A172 (cell line): ENCODE measurements around the gene GALNT6. TPM values are rescaled to one million over a fixed set of nuclear protein-coding genes. Genes with fewer than 3 reads are reported as not detected.

ENCODE experiments used
- DNase-seq: peaks from one replicate; pipeline ENCODE4 v3.0.0-alpha.2; 2015; ENCODE audit warnings: low spot score
- total RNA-seq: library from RNA; depleted of rRNA; stranded (reverse); fragments of >200 nt; shearing (Covaris generic); gene quantifications from 2 replicates; pipeline ENCODE4 v1.2.3, GENCODE V29; 2014

The GALNT6 gene
- total RNA-seq, 1 experiment from 2014 or later, result 38.0 TPM

DNA sequence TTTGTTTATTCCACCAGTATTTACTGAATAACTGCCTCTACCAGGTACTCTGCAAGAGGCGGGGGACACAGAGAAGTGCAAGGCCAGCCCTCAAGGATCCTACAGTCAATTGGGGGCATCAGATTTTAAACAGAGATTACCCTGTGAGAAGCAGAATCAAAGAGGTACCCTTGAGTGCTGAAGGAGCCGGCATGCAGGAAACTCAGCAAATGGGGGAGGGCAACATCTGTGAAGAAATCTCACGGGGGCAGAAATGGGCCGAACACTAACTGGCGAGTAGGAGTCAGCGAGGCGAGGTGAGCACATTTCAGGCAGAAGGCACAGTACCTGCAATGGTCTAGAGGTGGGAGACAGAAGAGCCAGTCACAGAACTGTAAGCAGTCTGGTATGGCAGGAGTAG lies 9.0 kb downstream of the GALNT6 start:
- DNase-seq, result no peak

DNA sequence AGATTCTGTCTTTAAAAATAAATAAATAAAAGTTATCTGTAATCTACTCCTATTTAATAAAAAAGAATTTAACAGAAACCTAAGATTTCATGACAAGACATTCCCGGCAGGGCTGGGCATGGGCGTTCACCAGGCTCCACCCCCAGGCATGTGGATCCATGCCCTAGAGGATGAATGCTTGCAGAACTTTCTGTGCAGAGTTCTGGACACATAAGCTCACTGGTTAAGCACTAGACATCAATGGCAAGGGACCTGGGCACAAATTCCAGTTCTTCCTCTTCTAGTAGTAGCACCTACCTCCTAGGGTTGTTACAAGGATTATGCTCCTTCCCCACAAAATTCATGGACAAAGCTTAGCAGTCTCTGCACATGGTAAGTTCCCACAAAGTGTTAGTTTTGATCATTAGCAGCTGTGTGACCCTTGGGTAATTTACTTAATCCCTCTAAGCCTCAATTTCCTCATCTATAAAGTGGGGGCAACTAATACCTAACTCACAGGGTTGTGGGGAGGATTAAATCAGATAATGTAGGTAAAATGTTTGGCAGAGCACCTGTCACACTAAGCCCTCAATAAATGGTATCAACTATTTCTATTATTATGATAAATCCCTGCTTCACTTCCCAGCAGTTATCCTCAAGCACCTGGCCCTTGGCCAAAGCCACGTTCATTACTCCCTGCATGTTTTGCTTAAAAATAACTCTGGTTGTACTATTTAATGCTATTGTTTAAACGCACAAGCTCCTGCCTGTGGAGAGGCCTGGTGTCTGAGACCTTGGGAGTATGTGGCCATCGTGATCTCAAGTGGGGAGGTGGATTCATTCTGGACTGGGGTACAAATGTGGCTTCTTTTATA lies 9.8 kb downstream of the GALNT6 start:
- no peak for DNase-seq

- no peak for DNase-seq
Observed at GRCh38 chr12:51379571-51379970, 11.6 kb downstream of the GALNT6 start.

DNA sequence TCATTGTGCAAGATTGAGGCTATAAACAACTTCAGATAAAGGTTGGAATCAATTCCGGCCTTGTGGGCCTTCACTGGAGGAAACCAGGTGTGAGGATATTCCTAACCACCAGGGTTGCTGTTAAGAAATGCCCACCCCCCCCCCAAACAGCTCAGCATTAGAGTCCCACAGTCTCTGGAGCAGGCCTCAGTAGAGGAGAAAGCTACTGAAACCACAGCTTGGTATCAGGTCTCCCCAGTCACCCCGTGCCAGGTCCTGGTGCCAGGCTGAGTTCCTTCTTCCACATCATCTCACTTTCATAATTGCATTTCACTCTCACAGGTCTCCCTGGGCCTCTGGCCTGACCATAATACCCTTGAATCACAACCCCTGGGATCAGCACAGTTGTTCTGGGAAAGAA lies 12.5 kb downstream of the GALNT6 start:
- no peak for DNase-seq

DNA sequence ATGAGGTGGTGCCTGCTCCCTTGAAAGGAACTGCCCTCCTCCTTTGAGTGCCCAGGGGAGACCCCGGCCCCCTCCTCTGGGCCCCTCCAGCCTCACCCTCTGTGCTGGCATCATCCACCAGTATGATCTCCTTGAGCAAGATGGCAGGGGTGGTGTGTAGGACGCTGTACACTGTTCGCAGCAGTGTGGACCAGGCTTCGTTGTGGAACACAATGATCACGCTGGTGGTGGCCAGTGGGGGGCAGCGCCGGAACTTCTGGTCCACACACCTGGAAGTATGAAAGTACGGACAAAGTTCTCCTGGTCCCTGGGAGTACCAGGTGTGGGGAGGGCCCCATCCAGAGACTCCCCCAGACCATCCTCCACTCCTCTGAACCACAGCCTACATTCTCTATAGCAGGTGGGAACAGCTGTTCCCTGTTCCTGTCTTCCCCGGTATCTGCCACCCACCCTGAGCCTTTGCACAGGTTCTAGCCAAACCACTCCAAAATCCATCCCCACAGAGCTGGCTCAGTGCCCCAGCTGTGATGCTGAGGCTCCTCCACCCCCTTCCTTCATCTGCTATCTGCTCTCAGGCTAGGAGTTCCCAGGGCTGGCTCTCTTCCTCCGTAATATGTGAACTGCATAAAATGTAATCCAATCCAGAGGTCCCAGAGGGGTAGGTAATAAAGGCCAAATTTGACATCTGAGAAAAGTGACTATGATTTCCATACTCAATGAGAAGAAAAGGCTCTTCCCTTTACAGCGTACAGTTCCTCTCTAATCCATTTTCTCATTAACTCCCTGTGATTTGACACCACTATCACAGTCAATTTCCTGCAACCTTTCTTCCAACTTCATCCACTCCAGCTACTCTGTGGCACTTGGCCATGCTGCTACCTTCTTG lies 13.9 kb downstream of the GALNT6 start:
- DNase-seq, result no peak

GRCh38 chr12:51374856-51375255 lies 16.4 kb downstream of the GALNT6 start:
- no peak for DNase-seq

GRCh38 chr12:51374361-51374760 lies 16.8 kb downstream of the GALNT6 start:
- no peak for DNase-seq

GRCh38 chr12:51373187-51373586 lies 18.0 kb downstream of the GALNT6 start:
- DNase-seq, result no peak

DNA sequence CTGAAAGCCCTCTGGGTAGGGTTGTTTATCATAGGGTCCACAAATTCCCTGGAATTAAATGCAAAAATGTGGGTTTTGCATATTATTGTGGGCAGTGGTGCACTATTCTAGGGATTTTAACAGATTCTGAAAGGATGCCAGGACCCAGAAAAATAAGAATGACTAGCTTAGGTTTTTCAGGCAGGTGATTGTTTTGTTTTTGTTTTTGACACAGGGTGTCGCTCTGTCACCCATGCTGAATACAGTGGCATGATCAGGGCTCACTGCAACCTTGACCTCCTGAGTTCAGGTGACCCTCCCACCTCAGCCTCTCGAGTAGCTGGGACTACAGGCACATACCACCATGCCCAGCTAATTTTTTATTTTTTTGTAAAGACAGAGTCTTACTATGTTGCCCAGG lies 19.2 kb downstream of the GALNT6 start:
- no peak for DNase-seq

DNA sequence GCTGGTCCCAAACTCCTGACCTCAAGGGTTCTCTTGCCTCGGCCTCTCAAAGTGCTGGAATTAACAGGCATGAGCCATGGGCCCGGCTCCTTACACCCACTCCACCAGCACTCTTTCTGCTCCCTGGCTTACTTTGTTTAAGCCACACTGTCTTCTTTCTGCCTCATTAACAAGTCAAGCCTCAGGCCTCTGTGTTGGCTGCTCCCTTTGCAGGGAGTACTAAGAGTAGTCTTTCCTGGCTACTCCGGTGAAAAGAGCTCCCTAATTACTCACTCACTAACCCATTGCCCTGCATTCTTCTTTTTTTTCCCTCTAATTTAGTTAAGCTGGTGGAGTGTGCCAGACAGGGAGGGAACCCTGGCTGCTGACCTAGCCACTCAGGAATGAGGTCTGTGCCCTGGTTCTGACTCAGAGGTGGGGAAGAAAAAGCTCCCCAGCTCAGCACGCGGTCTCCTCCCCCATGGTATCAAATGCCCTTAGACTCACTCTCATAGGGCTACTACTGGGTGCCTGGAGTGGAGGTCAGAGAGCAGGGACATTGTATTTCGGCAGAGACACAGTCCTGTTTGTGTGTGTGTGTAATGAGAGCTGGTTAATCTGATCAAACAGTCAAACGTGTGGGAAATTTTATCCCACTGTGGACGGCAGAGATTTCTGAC lies 19.8 kb downstream of the GALNT6 start:
- DNase-seq, result peak; percentile 98

DNA sequence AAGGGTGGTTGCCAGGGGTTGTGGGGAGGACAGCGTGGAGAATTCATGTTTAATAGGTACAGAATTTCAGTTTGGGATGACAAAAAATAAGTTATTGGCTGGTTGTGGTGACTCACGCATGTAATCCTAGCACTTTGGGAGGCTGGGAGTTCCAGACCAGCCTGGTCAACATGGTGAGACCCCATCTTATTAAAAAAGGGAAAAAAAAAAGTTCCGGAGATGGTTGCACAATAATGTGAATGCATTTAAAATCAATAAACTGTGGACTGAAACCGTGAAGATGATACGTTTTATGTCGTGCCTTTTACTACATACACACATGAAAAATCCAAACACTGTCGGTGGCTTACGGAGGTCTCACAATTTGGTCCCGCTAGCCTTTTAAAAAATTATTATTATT lies 20.5 kb downstream of the GALNT6 start:
- no peak for DNase-seq

GRCh38 chr12:51369581-51369980 lies 21.6 kb downstream of the GALNT6 start:
- no peak for DNase-seq

DNA sequence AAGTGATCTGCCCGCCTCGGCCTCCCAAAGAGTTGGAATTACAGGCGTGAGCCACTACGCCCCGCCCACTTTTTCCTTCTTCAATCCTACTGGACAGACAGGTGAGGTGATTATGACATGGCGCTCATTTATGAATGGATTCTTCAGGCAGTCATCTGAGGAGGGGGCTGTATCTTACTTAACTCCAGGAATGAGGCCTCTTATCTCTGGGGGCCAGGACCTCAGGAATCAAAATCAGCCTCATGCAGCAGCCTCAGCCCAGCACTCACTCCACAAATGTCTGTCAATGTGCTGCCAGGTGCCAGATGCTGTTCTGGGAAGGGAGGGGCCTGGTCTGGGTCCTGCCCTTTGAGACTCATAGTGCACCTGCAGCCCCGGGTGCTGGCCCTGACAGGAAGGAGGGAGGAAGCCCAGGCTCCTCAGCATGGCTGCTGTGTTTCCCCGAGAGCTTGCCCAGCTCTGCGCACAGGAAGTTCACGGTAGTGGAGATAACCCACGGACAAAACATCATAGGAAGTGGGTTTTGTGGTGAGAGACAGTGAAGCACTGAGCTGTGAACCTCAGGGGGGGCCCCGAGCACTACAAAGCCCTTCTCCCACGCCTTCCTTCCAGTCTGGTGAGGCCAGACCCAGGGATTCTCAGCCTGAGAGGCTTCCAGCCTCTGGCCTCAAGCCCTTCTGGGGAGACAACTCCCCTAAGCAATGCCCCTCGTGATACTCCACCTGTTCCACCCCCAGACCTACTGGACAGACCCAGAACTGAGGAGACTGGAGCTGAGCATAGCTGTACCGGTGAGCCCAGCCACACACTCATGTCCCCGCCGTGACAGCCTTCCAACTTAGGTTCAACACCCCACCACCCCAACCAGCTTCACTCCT lies 22.3 kb downstream of the GALNT6 start:
- DNase-seq, result peak; percentile 80

DNA sequence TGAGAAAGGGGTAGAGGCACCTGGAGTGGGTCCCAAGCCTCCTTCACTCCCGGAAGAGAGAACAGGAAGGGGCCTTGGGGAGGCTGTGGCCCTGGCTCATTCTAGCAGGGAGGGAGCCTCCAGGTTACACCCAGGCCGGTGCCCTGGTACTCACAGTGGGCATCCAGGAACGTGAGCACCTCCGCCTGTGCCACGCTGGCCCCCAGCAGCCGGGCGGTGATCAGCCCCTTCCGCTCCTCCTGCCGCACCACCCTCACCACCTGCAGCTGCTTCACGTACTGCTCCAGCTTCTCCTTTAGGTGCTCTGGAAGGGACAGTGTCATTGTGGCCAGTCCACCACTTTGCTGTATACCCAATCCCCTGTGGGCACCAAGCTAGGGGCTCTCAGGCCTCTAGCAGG lies 25.9 kb downstream of the GALNT6 start:
- DNase-seq, result no peak

DNA sequence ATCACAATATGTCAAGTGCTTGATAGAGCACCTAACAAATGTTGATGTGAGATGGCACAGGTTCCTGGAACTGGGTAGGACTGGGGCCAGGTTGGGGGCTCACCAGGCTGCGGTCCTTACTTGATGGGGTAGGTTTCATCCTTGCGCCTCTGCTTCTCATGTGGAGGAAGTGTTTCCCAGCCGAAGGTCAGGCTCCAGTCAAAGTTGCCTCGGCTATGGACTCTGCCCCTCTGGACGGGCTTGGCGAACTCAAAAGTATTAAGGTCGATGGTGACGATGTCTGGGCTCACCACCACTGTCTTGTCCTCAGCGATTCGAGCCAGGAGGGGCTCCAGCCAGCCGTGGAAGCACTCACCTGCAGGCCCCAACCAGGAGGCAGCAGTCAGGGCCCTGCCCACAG lies 27.2 kb downstream of the GALNT6 start:
- no peak for DNase-seq

DNA sequence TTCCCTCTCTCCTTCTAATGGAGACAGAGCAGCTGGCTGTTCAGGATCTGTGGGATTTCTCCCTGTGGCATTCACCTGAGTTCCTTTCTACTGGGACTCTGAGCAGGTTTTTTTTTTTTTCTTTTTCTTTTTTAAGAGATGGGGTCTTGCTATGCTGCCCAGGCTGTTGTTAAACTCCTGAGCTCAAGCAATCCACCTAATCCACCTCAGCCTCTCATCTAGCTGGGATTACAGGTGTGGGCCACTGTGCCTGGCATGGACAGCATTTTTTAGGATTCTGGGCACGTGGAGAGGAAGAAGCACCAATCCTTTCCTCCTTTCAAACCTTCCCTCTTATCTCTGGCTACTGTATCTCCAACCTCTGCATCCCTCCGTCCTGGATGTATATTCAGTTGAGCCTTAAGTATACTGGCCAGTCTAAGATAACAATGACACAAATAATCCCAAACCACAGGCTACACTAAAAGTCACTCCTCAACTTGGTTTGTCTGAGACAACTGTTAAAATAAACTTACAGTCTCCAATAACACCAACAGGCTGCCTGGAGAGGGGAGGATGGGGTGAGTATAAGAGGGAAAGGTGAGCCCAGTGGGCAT lies 28.4 kb downstream of the GALNT6 start:
- no peak for DNase-seq

DNA sequence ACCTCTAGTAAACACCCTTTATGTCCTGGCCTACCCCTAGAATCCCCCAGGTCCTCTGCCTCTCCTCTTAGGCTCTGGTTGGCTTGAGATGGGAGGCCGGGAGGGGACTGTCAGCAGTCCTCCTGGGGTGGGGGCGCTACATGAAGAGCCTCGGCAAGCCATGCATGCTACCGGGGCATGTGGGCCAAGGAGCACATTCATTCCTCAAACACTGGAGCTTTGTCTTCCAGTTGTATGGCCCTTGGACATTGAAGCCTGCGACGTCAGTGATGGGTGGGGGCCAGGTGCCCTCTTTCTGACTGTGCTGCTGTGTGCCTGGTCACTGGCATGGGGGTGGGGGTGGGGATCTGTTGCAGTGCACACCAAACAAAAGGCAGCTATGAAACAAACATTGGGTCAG lies 28.9 kb downstream of the GALNT6 start:
- no peak for DNase-seq

- DNase-seq, result no peak
Observed at GRCh38 chr12:51361161-51362016, 29.8 kb downstream of the GALNT6 start.

- DNase-seq, result no peak
Observed at GRCh38 chr12:51360315-51360714, 30.9 kb downstream of the GALNT6 start.

DNA sequence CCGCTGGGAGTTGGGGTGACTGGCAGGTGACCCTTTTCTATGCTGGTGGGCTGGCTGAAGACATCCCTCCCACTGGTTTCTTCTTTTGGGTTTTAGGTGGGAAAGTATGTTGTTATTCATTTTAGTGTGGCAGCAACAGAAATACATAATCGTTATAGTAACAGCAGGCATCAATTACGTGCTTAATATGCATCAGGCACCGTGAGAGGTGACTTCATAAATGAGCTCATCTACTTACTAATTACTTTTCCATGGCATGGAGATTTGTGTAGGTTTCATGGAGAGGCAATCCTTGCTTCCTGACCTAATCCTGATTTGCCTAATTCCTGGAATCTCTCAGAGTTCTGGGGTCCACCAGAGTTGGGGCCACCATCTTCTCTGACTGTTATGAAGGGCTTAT lies 31.4 kb downstream of the GALNT6 start:
- no peak for DNase-seq
